NCI-H345 (cell line): ENCODE results near the gene OR6C65.
"Not testable (repeated sequence)": the region's sequence is repeated elsewhere in the genome, so short reads cannot be mapped to it uniquely, and the experiment has no call there.

Source experiments
- DNase-seq: peaks from one replicate; lab custom pipeline; 2025; lab: John Stamatoyannopoulos, UW

OR6C65 gene

DNA sequence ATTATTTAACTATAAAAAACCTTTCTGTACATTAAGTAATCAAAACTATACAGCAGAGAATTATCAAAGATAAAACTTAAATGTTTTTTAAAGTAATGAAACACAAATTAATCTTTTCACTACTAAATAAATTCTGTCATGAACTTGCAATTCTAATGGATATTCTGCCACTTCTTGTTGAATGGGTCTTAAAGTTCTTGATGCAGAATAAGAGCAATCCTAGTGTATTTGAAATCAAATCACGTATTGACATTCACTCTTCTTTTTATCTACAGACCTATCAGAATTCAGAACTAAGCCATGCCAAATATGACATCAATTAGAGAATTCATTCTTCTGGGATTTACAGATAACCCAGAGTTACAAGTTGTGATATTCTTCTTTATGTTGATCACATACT lies at the start of gene OR6C65:
TSS of gene OR6C65 (plus strand) at position 301 of the 400 bp plus-strand sequence. CDS start at position 301, 0 bp downstream.
- DNase-seq = no peak

DNA sequence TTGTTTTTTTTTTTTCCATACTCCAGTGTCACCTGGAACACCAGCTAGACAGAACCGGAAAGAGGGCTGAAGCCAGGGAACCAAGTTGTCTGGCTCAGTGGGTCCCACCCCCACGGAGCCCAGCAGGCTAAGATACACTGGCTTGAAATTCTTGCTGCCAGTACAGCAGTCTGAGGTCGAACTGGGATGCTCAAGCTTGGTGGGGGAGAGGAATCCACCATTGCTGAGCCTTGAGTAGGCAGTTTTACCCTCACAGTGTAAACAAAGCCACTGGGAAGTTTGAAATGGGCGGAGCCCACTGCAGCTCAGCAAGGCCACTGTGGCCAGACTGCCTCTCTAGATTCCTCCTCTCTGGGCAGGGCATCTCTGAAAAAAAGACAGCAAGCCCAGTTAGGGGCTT lies 45.0 kb upstream of the OR6C65 start:
- DNase-seq = not testable (repeated sequence)

DNA sequence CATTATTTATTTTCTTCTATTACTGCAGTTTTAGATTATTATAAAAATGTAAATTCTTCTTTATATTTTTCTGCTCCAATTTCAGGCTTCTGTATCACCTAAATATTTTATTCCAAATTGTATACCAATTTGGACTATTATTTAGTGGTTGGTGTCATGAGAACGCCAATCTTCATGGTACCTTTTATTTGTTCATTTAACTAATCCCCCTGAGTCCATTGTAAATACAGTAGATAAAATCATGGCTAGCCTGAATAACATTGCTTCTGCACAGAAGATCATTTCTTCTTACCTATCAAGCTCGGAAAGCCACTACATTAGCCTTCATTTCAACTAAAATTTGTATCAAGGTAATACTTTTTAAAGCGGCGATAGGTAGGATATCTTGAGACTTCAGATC lies 37.7 kb upstream of the OR6C65 start, which contains the start of gene OR6C75:
TSS of gene OR6C75 (plus strand) at position 301 of the 400 bp plus-strand sequence. CDS start 2,136 bp downstream, outside the sequence.
- DNase-seq = no peak

GRCh38 chr12:55365086-55365485 lies 35.2 kb upstream of the OR6C65 start:
- no peak for DNase-seq

DNA sequence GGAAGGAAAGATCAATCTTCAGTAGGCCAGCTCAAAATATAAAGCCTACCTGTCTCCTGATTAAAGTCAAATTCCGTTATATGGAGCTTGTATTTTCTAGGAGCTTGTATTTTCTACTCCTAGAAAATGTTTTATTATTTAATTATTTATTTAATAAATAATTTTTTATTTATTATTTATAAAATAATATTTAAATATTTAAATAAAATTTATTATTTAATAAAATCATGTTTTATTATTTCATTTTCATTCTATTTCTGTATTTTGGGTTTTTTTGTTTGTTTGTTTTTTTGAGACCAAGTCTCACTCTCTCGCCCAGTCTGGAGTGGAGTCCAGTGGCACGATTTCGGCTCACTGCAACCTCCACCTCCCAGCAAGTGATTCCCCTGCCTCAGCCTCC lies 27.8 kb upstream of the OR6C65 start:
- no peak for DNase-seq

DNA sequence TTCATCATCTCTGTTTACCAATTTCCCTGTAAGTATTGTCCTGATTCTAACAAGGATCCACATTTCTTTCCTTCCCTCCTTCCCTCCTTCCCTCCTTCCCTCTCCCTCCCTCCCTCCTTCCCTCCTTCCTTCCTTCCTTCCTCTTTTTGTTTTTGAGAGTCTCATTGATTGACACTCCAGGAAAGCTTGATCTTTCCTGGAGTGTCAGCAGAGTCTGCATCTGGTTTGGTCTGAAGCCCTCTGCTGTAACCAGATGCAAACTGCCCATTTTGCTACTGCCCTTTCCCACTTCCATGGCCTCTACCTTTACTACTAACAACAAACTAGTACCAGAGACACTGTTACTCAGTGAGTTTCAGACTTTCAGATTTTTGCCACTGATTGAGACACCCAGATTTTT lies 14.4 kb upstream of the OR6C65 start:
- DNase-seq = no peak

- DNase-seq = no peak
Measured at GRCh38 chr12:55392032-55392795, 8.1 kb upstream of the OR6C65 start.

- DNase-seq = no peak
Measured at GRCh38 chr12:55396326-55396725, 4.0 kb upstream of the OR6C65 start.

- no peak for DNase-seq
Measured at GRCh38 chr12:55407866-55408265, 7.5 kb downstream of the OR6C65 start.

DNA sequence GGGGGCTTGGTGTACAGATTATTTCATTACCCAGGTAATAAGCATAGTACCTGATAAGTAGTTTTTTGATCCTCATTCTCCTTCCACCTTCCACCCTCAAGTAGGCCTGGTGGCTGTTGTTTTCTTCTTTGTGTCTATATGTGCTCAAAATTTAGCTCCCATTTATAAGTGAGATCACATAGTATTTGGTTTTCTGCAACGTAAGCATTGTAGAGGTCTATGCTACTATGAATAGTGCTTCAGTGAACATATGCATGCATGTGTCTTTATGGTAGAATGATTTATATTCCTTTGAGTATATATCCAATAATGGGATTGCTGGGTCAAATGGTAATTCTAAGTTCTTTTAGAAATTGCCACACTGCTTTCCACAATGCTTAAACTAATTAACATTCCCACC lies 8.8 kb downstream of the OR6C65 start:
- not testable (repeated sequence) for DNase-seq

GRCh38 chr12:55412138-55412537 lies 11.8 kb downstream of the OR6C65 start:
- not testable (repeated sequence) for DNase-seq

- not testable (repeated sequence) for DNase-seq
Measured at GRCh38 chr12:55413498-55414388, 13.4 kb downstream of the OR6C65 start.

- not testable (repeated sequence) for DNase-seq
Measured at GRCh38 chr12:55414396-55414823, 14.1 kb downstream of the OR6C65 start.

GRCh38 chr12:55414889-55415288 lies 14.6 kb downstream of the OR6C65 start:
- not testable (repeated sequence) for DNase-seq

DNA sequence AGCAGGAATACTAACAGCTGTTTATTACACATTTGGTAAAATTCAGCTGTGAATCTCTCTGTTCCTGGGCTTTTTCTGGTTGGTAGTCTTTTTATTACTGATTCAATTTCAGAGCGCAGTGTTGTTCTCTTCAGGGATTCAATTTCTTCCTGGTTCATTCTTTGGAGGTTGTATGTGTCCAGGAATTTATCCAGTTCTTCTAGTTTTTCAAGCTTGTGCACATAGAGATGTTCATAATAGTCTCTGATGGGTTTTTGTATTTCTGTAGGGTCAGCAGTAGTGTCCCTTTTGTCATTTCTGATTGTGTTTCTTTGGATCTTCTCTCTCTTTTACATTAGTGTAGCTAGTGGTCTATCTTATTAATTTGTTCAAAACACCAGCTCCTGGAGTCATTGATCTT lies 16.6 kb downstream of the OR6C65 start:
- no peak for DNase-seq

DNA sequence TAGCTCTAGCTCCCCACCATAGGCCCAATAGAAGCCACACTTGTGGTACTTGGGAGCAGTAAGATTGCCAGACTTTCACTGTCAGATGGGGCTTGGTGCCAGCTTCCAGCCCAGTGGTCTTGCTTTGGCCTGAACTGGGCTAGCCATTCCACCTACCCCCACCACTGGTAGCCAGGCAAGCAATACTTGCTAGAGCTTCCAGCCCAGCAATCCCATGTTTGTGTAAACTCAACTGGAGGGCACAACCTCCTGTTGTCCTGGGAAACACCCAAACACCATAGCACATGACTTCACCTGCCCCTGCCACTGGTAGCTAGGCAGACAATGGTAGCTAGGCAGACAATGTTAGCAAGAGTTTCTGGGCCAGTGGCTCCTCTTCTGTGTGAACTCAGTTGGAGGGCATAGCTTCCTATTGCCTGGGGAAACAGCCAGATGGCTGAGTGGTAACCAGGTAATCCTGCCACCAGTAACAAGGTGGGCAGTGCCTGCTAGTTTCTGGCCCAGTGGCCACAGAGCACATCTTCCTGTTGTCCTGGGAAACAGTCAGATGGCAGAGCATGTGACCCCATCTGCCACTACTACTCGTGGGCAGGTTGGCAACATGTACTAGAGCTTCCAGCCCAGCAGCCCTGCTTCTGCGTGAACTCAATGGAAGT lies 20.1 kb downstream of the OR6C65 start:
- no peak for DNase-seq

DNA sequence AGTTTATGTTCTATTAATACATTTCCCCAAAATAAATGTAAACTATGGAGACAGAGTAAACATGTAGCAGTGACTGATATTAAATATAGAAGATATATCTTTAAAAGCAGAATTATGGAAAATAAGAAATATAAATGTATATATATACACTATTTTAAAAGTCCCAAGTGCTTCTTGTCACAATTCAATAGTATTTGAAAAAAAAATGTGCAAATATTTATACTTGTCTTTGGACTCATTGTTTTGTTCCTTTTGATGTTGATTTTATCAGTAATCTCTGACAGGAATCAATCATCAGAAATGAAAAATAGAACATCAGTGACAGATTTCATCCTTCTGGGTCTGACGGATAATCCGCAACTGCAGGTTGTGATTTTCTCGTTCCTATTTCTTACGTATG lies 25.6 kb downstream of the OR6C65 start, which contains the start of gene OR6C76:
TSS of gene OR6C76 (plus strand) at position 301 of the 400 bp plus-strand sequence. CDS start at position 301, 0 bp downstream.
- no peak for DNase-seq

DNA sequence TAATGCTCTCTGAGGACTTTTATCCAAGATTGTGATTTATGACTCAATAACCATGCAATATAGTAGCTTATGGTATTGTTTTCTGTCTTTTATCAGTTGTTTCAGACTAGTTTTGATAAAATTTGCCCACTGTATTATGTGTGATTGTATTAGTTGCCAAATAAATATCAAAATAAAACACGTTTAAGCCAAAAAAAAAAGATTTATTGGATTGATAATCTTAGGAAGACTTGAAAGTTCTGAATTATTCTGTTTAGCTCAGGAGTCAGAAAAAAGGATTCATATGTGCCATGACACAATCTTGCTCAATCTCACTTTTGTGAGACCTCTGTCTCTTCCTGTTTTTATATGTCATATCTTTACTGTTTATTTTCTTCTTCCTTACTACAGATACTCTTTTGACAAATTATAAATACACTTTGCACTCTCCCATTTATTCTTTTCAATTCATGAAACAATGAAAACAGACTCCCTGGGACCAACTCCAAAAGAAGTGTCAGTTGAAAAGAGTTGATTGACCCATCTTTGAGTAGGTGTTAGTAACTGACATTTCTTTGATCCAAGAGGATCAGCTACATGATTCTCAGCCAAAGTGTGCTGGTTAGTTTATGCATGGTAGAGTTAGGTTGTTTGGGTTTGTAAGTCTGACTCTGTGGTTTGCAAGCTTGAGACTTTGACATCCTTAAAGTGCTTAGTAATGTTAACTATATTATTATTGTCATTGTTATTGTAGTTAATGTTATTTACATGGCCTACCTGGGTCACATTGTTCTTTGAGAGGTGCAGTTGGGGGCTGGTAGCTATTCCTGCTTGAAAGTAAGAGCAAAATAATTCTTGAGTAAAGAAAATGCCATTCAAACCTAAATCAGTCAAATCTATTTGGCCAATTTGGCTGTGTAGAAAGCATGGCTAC lies 28.3 kb downstream of the OR6C65 start:
- no peak for DNase-seq

GRCh38 chr12:55441233-55441632 lies 40.9 kb downstream of the OR6C65 start:
- DNase-seq = not testable (repeated sequence)

GRCh38 chr12:55443776-55444175 lies 43.4 kb downstream of the OR6C65 start, which contains the start of gene OR6C2:
Gene OR6C2 (plus strand): TSS chr12:55444076. CDS start chr12:55452214, 8,138 bp downstream.
- DNase-seq = no peak

DNA sequence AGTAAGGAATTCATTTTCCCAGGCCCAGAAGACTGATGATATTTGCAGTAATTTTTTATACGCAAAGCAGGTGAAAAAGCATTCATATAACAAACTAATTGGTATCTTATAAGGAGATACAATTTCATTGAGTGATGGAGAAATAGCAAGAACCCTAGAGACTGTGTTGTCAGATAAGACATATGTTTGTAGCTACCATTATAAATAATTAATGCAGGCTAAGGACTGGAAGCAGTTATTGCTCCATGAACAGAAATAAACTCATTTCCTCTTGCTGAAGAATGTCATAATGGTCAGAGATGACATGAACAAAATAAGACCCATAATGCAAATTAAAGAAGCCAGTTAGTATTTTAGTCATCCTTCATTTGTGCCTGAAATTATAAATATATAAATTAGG lies 45.0 kb downstream of the OR6C65 start:
- no peak for DNase-seq
